GM21360 (cell line): ENCODE results near the gene SAMD4A.
"Not testable (repeated sequence)": the region's sequence is repeated elsewhere in the genome, so short reads cannot be mapped to it uniquely, and the experiment has no call there.

ENCODE experiments used
- ATAC-seq: cut with Tn5 transposase; IDR thresholded peaks from one replicate; pipeline ENCODE4 v1.9.1; 2021; ENCODE audit warnings: mild to moderate bottlenecking, moderate library complexity; ENCODE audit not compliant: unreplicated experiment

Gene SAMD4A

DNA sequence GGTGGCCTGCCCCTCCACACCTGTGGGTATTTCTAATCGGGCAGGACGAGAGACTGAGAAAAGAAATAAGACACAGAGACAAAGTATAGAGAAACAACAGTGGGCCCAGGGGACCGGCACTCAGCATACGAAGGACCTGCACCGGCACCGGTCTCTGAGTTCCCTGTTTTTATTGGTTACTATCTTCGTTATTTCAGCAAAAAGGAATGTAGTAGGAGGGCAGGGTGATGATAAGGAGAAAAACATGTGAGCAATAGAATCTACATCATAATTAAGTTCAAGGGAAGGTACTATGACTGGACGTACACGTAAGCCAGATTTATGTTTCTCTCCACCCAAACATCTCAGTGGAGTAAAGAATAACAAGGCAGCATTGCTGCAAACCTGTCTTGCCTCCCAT, 185.7 kb downstream of the SAMD4A start:
- ATAC-seq, result not testable (repeated sequence)

- not testable (repeated sequence) for ATAC-seq
Observed at GRCh38 chr14:54753396-54753795, 186.5 kb downstream of the SAMD4A start.

DNA sequence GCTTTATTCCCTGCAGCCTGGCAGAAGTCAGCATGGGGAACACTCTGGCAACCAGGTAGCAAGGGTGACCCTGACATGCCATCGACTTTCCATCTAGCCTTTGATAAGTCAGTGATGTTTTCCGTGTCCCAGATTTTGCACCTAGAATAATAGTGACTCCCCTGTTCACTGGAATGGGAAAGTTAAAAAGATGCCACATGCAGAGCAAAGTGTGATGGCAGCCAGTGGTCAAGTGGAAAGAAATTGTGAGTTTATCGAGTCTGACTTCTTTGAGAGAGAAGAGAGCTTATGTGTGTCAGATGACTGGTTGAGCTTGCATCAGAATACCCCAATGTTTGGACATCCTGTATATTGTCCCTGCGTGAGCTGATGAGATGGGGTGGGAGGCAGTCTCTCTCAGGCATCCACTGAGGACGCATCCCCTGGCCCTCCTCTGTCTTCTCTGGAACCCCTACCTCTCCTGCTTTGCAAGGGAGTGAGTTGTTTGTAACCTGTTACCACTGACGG, 187.2 kb downstream of the SAMD4A start:
- no peak for ATAC-seq

- ATAC-seq, result no peak
Observed at GRCh38 chr14:54754623-54755386, 187.9 kb downstream of the SAMD4A start.

DNA sequence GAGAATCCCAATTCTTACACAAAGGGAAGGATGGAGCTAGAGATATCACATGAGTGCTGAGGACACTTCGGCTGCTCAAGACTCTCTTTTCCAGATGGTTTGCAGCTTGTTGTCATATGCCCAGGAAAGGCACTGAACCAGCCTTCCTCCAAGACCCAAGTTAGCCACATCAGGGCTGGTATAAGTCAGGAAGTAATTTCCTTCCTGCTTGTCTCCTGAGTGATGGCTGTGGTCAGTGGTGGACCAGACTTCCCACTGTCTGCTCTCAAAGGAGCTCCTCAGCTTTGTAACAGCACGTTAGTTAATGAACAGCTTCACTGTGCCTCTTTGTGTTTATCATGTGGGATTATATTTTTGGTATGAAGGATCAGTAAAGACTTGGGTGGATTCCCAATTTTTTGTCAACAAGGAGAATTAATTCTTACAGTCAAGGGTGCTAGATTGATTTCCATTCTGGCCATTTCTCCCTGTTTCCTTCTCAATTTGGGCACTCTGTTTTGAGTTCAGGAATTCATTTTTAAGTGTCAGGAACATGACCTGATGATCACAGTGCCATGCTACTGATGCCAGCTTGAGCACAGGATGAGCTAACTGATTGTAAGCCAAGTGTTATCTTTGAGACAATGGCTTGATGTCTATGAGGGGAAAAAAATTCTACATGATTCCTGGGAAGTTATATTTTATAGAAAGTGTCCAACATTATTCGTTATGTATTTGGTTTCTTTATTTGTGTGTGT, 189.9 kb downstream of the SAMD4A start:
- no peak for ATAC-seq

DNA sequence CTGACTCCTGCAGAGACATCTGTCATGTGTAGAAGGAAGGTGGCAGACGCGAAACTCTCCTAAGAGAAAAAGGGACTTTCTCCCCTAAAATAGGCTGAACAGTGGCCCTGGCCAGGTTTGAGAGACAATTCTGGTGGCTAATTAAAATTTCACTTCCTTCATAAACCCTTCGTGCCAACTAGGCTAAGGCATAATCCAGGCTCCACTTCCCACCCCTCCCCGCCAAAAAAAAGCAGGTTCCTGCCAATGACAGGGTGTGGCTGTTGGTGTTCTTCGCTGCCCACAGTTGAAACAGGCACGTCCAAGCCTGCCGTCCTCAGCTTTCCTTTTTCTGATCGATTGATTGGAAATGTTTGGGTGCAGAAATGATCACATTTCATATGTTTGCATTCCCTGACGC, 191.1 kb downstream of the SAMD4A start:
- no peak for ATAC-seq

GRCh38 chr14:54759982-54760585, 193.2 kb downstream of the SAMD4A start:
- ATAC-seq, result no peak

DNA sequence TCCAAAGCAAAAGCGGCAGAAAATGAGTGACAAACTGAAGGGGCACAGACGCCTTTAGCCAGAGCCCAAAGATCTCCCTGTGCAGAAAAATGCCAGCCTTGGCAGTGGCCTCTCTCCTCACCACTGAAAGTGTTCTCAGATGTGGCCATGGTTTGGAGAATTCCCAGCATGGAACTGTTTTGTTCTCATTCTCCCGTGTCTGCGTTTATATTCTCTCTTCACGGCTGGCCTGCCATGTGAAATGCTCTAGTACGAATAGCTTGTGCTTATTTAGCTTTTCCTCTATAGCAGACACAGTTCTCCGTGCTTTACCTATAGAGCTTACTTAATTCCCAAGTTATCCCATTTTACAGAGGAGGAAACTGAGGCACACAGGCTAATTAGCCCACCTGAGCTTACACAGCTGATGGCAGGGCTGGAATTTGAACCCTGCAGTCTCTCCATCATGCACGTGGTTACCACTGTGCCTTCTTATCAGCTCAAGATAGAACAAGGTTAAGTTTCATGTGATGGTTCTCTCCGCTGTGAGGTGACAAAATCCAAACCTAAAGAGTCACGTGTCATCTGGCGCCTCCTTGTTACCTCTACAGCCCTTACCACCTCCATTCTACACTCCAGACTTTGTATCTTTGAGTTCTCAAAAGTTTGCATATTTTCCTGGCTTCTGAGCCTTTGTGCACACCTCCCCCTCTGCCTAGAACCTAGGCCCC, 194.1 kb downstream of the SAMD4A start:
- ATAC-seq, result no peak

- ATAC-seq, result no peak
Observed at GRCh38 chr14:54761835-54762234, 194.9 kb downstream of the SAMD4A start.

DNA sequence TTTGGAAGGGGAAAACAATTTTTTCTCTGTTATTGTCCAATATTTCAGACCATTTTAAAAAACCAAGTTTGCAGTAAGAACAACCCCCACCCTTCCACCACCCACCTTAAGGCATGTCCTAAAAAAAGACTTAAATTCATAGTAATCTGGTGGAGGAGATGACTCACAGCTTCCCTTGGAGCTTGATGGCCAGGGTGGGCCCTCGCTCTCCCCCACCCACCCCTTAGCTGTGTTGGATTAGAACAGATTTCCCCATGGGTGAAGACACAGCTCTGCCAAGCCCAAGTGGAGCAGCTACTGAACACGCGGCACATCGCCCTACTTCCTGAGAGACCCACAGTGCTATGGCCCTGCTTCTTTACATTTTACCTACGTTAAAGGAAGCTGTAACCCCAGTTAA, 195.4 kb downstream of the SAMD4A start:
- ATAC-seq, result no peak

GRCh38 chr14:54763761-54764160, 196.8 kb downstream of the SAMD4A start:
- no peak for ATAC-seq

DNA sequence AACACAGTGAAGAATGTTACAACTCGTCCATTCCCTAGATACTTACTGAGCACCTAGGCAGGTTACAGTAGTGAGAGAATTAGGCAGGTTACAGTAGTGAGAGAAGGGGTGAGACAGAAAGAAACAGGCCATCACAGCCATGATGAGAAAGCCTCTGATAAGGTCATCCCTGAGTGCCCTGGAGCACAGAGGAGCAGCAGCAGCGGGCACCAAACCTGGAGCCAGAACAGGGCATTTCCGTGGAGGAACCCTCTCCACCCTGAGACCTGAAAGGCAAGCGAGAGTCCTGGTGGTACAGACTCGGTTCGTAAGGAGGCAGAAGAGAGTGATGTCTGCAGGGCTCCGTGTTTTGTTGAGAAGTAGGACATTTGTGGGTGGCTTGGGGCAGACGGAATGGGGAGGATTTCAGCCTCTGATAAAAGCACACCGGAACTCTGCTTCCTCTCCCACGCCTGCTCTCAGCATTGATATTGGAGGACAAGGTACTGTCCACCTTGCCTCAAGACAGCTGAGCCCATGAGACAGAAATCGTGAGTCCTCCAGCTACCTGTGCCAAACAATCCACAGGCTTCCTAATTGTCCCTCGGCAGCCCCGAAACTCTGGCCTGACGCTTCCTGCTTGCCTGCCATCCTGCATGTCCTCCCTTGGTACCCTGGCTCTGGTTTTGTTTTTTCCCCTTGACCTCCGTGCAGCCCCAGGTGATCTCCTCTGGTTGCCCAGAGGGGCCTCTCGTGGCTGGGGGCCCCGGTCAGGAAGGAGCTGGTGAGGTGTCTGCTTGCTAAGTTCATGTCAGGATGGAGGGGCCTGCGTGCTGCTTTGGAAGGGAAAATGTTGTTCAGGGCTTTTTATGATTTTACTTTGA, 199.6 kb downstream of the SAMD4A start:
- ATAC-seq, result no peak

DNA sequence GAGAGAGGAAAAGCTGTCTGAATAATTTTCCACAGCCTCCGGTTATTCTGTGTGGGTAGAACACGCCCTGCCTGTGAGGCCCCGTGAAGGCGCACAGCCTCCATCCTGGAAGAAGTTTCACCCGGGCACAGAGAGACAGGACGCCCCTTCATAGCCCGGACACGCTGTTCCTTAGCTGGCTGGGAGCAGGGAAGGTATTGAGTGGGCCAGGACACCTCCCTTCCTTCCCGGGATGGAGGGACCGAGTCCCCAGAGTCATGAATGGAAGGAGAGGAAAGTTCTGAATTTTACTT, 200.2 kb downstream of the SAMD4A start:
- no peak for ATAC-seq

DNA sequence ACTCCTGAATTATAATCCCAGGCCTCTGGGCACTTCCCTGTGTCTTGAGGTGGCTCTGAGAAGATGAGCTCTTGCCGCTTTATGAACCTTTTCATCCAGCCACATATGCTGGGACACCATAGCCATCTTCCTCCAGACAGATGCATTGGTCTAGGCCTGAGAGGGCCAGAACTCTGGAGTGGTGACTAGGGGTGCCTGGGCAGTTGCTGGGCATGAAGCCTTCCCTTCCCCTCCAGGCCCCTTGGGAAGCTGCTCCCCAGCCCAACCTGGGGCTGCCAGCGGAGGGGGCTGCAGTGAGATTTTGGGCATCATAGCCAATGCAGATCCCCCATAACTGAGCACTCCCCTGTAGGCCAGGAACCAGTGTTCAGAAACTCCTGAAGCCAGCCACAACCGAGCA, 200.5 kb downstream of the SAMD4A start:
- no peak for ATAC-seq

DNA sequence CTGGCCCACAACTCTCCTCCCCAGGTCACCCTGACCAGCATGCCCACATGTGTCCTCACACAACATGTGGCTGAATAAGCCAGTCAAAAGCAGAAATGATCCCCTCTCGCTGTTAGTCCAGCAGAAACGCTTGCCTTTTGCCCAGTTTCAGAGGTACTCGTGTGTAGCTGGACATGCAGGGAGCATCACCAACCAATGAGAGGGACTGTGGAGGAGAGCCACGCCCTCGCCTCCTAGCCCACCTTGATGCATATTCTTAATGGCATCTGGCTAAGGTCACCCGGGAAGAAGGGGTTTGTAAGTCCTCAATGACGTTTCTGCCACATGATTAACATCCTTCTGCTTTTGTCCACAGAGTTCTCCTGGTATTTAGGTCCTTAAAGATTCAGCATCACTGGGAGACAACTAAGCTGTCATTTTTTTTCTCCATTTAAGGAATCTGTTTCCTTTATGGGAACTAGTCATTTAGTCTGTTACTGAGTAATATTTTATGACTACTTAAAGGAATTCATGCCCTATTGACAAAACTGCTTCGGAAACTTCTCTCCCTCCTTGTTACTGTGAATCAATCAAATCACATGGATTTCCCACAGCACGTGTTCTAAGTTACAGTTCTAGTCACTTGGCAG, 201.7 kb downstream of the SAMD4A start:
- ATAC-seq, result no peak

- ATAC-seq, result no peak
Observed at GRCh38 chr14:54769951-54770863, 203.3 kb downstream of the SAMD4A start.

- no peak for ATAC-seq
Observed at GRCh38 chr14:54771411-54772027, 204.6 kb downstream of the SAMD4A start.

DNA sequence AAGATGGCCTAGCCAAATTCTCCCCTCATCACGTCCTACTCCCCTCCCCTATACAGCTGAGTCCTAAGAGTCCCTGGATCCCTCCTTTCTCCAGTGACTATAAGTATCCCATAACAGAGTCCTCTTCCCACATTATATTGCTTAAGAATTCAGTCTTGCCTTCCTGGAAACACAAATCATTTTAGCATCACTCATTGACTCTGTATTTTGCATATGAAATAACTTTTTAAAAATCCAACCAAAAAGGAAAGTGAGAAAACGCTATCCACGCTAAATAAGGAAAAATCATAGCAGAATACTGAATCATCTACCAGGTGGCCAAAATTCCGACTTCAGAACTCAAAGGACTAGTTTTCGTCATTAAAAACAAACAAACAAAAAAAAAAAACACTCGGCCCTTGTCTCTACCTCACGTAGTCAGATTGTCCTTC, 205.5 kb downstream of the SAMD4A start:
- no peak for ATAC-seq
